TTC549 (cell line): ENCODE results near the gene PFDN1.

Experiments used
- FAIRE-seq: peaks from 2 replicates; lab custom pipeline; 2012; peaks lifted over from hg19 to GRCh38; lab: Jason Lieb, UNC

The PFDN1 gene

GRCh38 chr5:140328036-140328764 is 25.3 kb upstream of the PFDN1 start:
- no peak for FAIRE-seq

GRCh38 chr5:140327589-140327988 is 24.7 kb upstream of the PFDN1 start:
- no peak for FAIRE-seq

- FAIRE-seq, result no peak
These were observed 22.6 kb upstream of the PFDN1 start for GRCh38 chr5:140325486-140325885.

- no peak for FAIRE-seq
These were observed 21.8 kb upstream of the PFDN1 start for GRCh38 chr5:140324617-140325241.

- FAIRE-seq, result no peak
These were observed 21.2 kb upstream of the PFDN1 start for GRCh38 chr5:140324041-140324600.

GRCh38 chr5:140322751-140323731 is 20.1 kb upstream of the PFDN1 start:
- FAIRE-seq, result no peak

GRCh38 chr5:140321796-140322195 is 18.9 kb upstream of the PFDN1 start:
- no peak for FAIRE-seq

GRCh38 chr5:140319833-140320232 is 16.9 kb upstream of the PFDN1 start:
- no peak for FAIRE-seq

GRCh38 chr5:140318792-140319191 is 15.9 kb upstream of the PFDN1 start:
- FAIRE-seq, result no peak

- no peak for FAIRE-seq
These were observed 15.0 kb upstream of the PFDN1 start for GRCh38 chr5:140317859-140318258.

GRCh38 chr5:140312791-140313189 is 9.9 kb upstream of the PFDN1 start:
- FAIRE-seq, result no peak

GRCh38 chr5:140312067-140312790 is 9.3 kb upstream of the PFDN1 start:
- FAIRE-seq, result no peak

- no peak for FAIRE-seq
These were observed 8.1 kb upstream of the PFDN1 start for GRCh38 chr5:140311011-140311467.

- FAIRE-seq, result no peak
These were observed 7.5 kb upstream of the PFDN1 start for GRCh38 chr5:140310434-140310833.

- FAIRE-seq, result no peak
These were observed 6.9 kb upstream of the PFDN1 start for GRCh38 chr5:140309706-140310249.

GRCh38 chr5:140305471-140305870 is 2.6 kb upstream of the PFDN1 start:
- FAIRE-seq, result no peak

- FAIRE-seq, result no peak
These were observed 1.1 kb upstream of the PFDN1 start for GRCh38 chr5:140303966-140304365.

GRCh38 chr5:140301136-140301535 is 1.8 kb downstream of the PFDN1 start:
- FAIRE-seq, result no peak

GRCh38 chr5:140299056-140299455 is 3.8 kb downstream of the PFDN1 start:
- no peak for FAIRE-seq

GRCh38 chr5:140298183-140298601 is 4.7 kb downstream of the PFDN1 start:
- no peak for FAIRE-seq

GRCh38 chr5:140297283-140297682 is 5.6 kb downstream of the PFDN1 start:
- no peak for FAIRE-seq
